Neural progenitor cell (in vitro differentiated cells): ENCODE results near the gene ONECUT1. TPM values are rescaled to one million over a fixed set of nuclear protein-coding genes. Genes with fewer than 3 reads are reported as not detected.

Experiments used
- DNase-seq: peaks from one replicate; pipeline ENCODE4 v3.0.0-alpha.2; 2016; ENCODE audit warnings: low spot score
- H2AFZ ChIP-seq: fragments of 200-600 bp; sonication (generic); replicated peaks from 2 replicates; pipeline ENCODE4 v1.6.1; 2016; ENCODE audit warnings: antibody characterized with exemption
- H3F3A ChIP-seq: fragments of 200-600 bp; sonication (generic); 2 replicates; pipeline ENCODE4 v1.6.1; 2016; ENCODE audit warnings: antibody characterized with exemption, low read depth
- H3K27ac ChIP-seq: fragments of 200-600 bp; sonication (generic); 2 replicates; pipeline ENCODE4 v1.5.1; 2016; ENCODE audit warnings: mild to moderate bottlenecking
- H3K27me3 ChIP-seq: fragments of 200-600 bp; sonication (generic); 2 replicates; pipeline ENCODE4 v1.6.1; 2016; ENCODE audit warnings: mild to moderate bottlenecking, moderate library complexity
- H3K36me3 ChIP-seq: fragments of 200-600 bp; sonication (generic); 2 replicates; pipeline ENCODE4 v1.5.1; 2016
- H3K4me1 ChIP-seq: fragments of 200-600 bp; sonication (generic); 2 replicates; pipeline ENCODE4 v1.6.1; 2016; ENCODE audit warnings: mixed run types
- H3K4me2 ChIP-seq: fragments of 200-600 bp; sonication (generic); 2 replicates; pipeline ENCODE4 v1.6.1; 2016
- H3K4me3 ChIP-seq: fragments of 200-600 bp; sonication (generic); 2 replicates; pipeline ENCODE4 v1.5.1; 2016
- H3K79me2 ChIP-seq: fragments of 200-600 bp; sonication (generic); 2 replicates; pipeline ENCODE4 v1.6.1; 2016; ENCODE audit warnings: low read depth
- H3K9ac ChIP-seq: fragments of 200-600 bp; sonication (generic); 2 replicates; pipeline ENCODE4 v1.6.1; 2016
- H3K9me3 ChIP-seq: fragments of 200-600 bp; sonication (generic); 2 replicates; pipeline ENCODE4 v1.5.1; 2016; ENCODE audit warnings: low read depth
- H4K20me1 ChIP-seq: fragments of 200-600 bp; sonication (generic); 2 replicates; pipeline ENCODE4 v1.6.1; 2016; ENCODE audit warnings: low read depth
- H3K27ac Mint-ChIP-seq: 3 replicates; pipeline ENCODE4 v1.8.0; 2021; ENCODE audit warnings: mixed read lengths
- H3K27me3 Mint-ChIP-seq: 2 replicates; pipeline ENCODE4 v1.8.0; 2022; ENCODE audit warnings: low read depth, mild to moderate bottlenecking, inconsistent platforms, moderate library complexity, mixed read lengths; ENCODE audit not compliant: insufficient read depth
- H3K36me3 Mint-ChIP-seq: 3 replicates; pipeline ENCODE4 v1.8.0; 2021; ENCODE audit warnings: mixed read lengths
- H3K4me1 Mint-ChIP-seq: 3 replicates; pipeline ENCODE4 v1.8.0; 2021; ENCODE audit warnings: mixed read lengths
- H3K4me3 Mint-ChIP-seq: 3 replicates; pipeline ENCODE4 v1.8.0; 2021; ENCODE audit warnings: mild to moderate bottlenecking, moderate library complexity, mixed read lengths
- H3K9me3 Mint-ChIP-seq: 3 replicates; pipeline ENCODE4 v1.8.0; 2020; ENCODE audit warnings: mixed read lengths
- CTCF ChIP-seq: fragments of 200-600 bp; sonication (generic); IDR thresholded peaks from 2 replicates; pipeline ENCODE4 v1.5.1; 2017; ENCODE audit warnings: antibody characterized with exemption, mild to moderate bottlenecking
- EZH2 ChIP-seq: fragments of 200-600 bp; sonication (generic); IDR thresholded peaks from 2 replicates; pipeline ENCODE4 v1.6.1; 2017; ENCODE audit warnings: antibody characterized with exemption, mild to moderate bottlenecking, moderate library complexity
- EZH2phosphoT487 ChIP-seq: fragments of 200-600 bp; sonication (generic); IDR thresholded peaks from 2 replicates; pipeline ENCODE4 v1.6.1; 2017; ENCODE audit warnings: antibody characterized with exemption
- total RNA-seq: library from RNA; depleted of rRNA; stranded (reverse); fragments of >200 nt; gene quantifications from 2 replicates; pipeline ENCODE4 v1.2.3, GENCODE V29; 2015; ENCODE audit warnings: low replicate concordance

The ONECUT1 gene
- total RNA-seq, 1 donor from 2014 or later = 1.5 TPM

GRCh38 chr15:52796228-52796521 is 6.0 kb upstream of the ONECUT1 start:
- H3K4me3 ChIP-seq = no peak overlapping the region
- peaks cover 29% of the 10 kb centered on the region for H3K4me1 Mint-ChIP-seq
- no peak overlapping the region for H3K9ac ChIP-seq

GRCh38 chr15:52795464-52796227 is 5.5 kb upstream of the ONECUT1 start:
- Histone ChIP-seq H3K9ac (no peak overlapping the region), H2AFZ (no peak overlapping the region), H3F3A (peaks cover 4% of the 10 kb centered on the region), H3K4me3 (no peak overlapping the region), H3K27me3 (peaks cover 100% of the 10 kb centered on the region), H3K4me2 (no peak overlapping the region), H3K27ac (no peak overlapping the region), H3K36me3 (no peaks in the 10 kb centered on the region), H3K9me3 (no peaks in the 10 kb centered on the region), H3K4me1 (peaks cover 14% of the 10 kb centered on the region), H4K20me1 (peaks cover 8% of the 10 kb centered on the region), H3K79me2 (no peaks in the 10 kb centered on the region)
- DNase-seq = no peak
- H3K9me3 Mint-ChIP-seq = peaks cover 13% of the 10 kb centered on the region
- H3K27me3 Mint-ChIP-seq = peaks cover 85% of the 10 kb centered on the region
- TF ChIP-seq EZH2phosphoT487 (peak; percentile 66), EZH2 (peak; percentile 81), CTCF (no peak)
- no peaks in the 10 kb centered on the region for H3K36me3 Mint-ChIP-seq
- peak overlapping the region; percentile 36 for H3K4me3 Mint-ChIP-seq
- H3K4me1 Mint-ChIP-seq = peaks cover 25% of the 10 kb centered on the region
- no peak overlapping the region for H3K27ac Mint-ChIP-seq

More at GRCh38 chr15:52796228-52796521, 6.0 kb upstream of the ONECUT1 start:
- no peaks in the 10 kb centered on the region for H3K79me2 ChIP-seq
- H3F3A ChIP-seq = no peaks in the 10 kb centered on the region
- H3K27me3 ChIP-seq = peaks cover 100% of the 10 kb centered on the region
- H3K27ac ChIP-seq = no peak overlapping the region
- H3K36me3 Mint-ChIP-seq = no peaks in the 10 kb centered on the region
- H3K4me2 ChIP-seq = no peak overlapping the region
- H3K36me3 ChIP-seq = no peaks in the 10 kb centered on the region
- H3K4me3 Mint-ChIP-seq = no peak overlapping the region
- no peaks in the 10 kb centered on the region for H3K9me3 ChIP-seq
- H3K27me3 Mint-ChIP-seq = peaks cover 87% of the 10 kb centered on the region
- peaks cover 13% of the 10 kb centered on the region for H3K9me3 Mint-ChIP-seq
- peaks cover 14% of the 10 kb centered on the region for H3K4me1 ChIP-seq
- no peak for TF ChIP-seq CTCF
- no peak for TF ChIP-seq EZH2phosphoT487
- no peak for TF ChIP-seq EZH2
- H2AFZ ChIP-seq = no peak overlapping the region
- H3K27ac Mint-ChIP-seq = no peak overlapping the region
- DNase-seq = no peak
- peaks cover 8% of the 10 kb centered on the region for H4K20me1 ChIP-seq

GRCh38 chr15:52794665-52795463 is 4.7 kb upstream of the ONECUT1 start:
- peaks cover 7% of the 10 kb centered on the region for H3F3A ChIP-seq
- Mint-ChIP-seq H3K27me3 (peaks cover 80% of the 10 kb centered on the region), H3K4me3 (no peak overlapping the region), H3K4me1 (peaks cover 19% of the 10 kb centered on the region), H3K36me3 (no peaks in the 10 kb centered on the region), H3K27ac (no peak overlapping the region), H3K9me3 (peaks cover 13% of the 10 kb centered on the region)
- H3K4me2 ChIP-seq = no peak overlapping the region
- no peaks in the 10 kb centered on the region for H3K79me2 ChIP-seq
- no peak overlapping the region for H3K9ac ChIP-seq
- DNase-seq = no peak
- TF ChIP-seq EZH2phosphoT487 = peak; percentile 69
- TF ChIP-seq EZH2 = peak; percentile 76
- no peak for TF ChIP-seq CTCF
- H3K27me3 ChIP-seq = peaks cover 98% of the 10 kb centered on the region
- H3K9me3 ChIP-seq = no peaks in the 10 kb centered on the region
- H3K4me1 ChIP-seq = peaks cover 14% of the 10 kb centered on the region
- H3K27ac ChIP-seq = no peak overlapping the region
- H2AFZ ChIP-seq = no peak overlapping the region
- peaks cover 8% of the 10 kb centered on the region for H4K20me1 ChIP-seq
- no peak overlapping the region for H3K4me3 ChIP-seq
- H3K36me3 ChIP-seq = no peaks in the 10 kb centered on the region
